ENCODE results near the gene PCBD1. TPM values are rescaled to one million over a fixed set of nuclear protein-coding genes. Genes with fewer than 3 reads are reported as not detected.

Gene PCBD1
- total RNA-seq, 1 donor from 2014 or later, result 54.6 TPM

DNA sequence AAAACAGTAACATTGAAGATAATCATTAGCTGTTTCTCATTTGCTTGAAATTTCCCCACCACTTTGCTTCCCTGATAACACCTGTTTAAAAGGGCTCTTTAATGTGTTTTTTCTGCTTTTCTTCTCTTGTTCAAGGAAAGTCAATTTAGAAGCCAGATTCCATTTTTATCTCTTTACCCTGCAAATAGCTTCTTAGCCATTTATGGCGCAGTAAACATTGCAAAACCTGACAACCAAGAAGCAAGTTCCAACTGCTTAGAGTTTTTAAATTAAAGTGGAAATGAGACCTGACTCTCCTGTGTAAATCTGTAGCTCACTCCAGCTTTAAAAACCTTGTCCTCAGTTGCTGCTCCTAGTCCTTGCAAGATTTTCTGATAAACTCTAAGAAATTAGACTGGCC is 42.5 kb downstream of the PCBD1 start:
- peaks cover 14% of the 10 kb centered on the region for H3K4me1 ChIP-seq (ENCODE audit: insufficient read depth, low read length)
- Mint-ChIP-seq H3K36me3 (ENCODE audit: low read depth, unreplicated experiment) (peaks cover 31% of the 10 kb centered on the region), H3K27ac (ENCODE audit: unreplicated experiment) (no peak overlapping the region), H3K4me3 (ENCODE audit: unreplicated experiment) (peak overlapping the region; percentile 28), H3K9me3 (ENCODE audit: unreplicated experiment) (no peaks in the 10 kb centered on the region), H3K4me1 (ENCODE audit: low read depth, unreplicated experiment) (peaks cover 38% of the 10 kb centered on the region), H3K27me3 (ENCODE audit: low read depth, unreplicated experiment) (no peaks in the 10 kb centered on the region)
- FAIRE-seq (no peak), DNase-seq (ENCODE audit: low read depth) (no peak)
- peaks cover 38% of the 10 kb centered on the region for H3K79me2 ChIP-seq (ENCODE audit: insufficient read depth, low read length)
- no peaks in the 10 kb centered on the region for H3K9me3 ChIP-seq (ENCODE audit: insufficient read depth, low read depth, low read length)
- no peak overlapping the region for H2AFZ ChIP-seq (ENCODE audit: low read depth, low read length)
- no peak for TF ChIP-seq EZH2 (IDR thresholded peaks at IDR 0.05; ENCODE audit: insufficient read depth, low read length)
- TF ChIP-seq, protein P1, sequence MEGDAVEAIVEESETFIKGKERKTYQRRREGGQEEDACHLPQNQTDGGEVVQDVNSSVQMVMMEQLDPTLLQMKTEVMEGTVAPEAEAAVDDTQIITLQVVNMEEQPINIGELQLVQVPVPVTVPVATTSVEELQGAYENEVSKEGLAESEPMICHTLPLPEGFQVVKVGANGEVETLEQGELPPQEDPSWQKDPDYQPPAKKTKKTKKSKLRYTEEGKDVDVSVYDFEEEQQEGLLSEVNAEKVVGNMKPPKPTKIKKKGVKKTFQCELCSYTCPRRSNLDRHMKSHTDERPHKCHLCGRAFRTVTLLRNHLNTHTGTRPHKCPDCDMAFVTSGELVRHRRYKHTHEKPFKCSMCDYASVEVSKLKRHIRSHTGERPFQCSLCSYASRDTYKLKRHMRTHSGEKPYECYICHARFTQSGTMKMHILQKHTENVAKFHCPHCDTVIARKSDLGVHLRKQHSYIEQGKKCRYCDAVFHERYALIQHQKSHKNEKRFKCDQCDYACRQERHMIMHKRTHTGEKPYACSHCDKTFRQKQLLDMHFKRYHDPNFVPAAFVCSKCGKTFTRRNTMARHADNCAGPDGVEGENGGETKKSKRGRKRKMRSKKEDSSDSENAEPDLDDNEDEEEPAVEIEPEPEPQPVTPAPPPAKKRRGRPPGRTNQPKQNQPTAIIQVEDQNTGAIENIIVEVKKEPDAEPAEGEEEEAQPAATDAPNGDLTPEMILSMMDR (IDR thresholded peaks at IDR 0.05; ENCODE audit: insufficient read depth, low read depth, low read length), result no peak
- H3K4me3 ChIP-seq (ENCODE audit: insufficient read depth, low read depth, low read length), result no peak overlapping the region
- no peak overlapping the region for H3K4me2 ChIP-seq (ENCODE audit: low read length)
- H4K20me1 ChIP-seq (ENCODE audit: insufficient read depth, low read length), result peaks cover 6% of the 10 kb centered on the region
- H3K27me3 ChIP-seq (ENCODE audit: insufficient read depth, low read length), result no peaks in the 10 kb centered on the region
- H3K9ac ChIP-seq (ENCODE audit: low read length), result no peak overlapping the region
- H3K36me3 ChIP-seq (ENCODE audit: insufficient read depth, low read length), result peaks cover 14% of the 10 kb centered on the region
- no peak overlapping the region for H3K27ac ChIP-seq (ENCODE audit: low read depth, low read length)

DNA sequence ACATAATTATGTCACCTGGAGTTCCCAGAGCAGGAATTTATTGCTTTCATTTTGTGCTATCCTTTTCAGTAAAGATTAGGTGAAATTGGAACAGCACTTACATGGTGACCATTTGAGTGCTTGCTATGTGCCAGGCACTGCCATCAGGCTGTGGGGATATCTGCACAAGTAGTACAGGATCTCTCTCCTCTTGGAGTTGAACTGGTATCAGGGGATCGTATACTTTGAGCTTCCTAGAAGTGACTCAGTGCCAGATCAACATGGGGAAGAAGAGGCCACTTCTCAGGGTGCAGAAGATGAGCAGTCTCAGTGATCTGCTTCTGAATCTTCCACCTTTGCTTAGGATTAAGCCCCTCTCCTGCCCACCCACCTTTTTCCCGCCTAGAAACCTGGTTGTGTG is 43.1 kb downstream of the PCBD1 start:
- DNase-seq (ENCODE audit: low read depth) (no peak), FAIRE-seq (no peak)
- peaks cover 13% of the 10 kb centered on the region for H3K4me1 ChIP-seq (ENCODE audit: insufficient read depth, low read length)
- TF ChIP-seq EZH2 (IDR thresholded peaks at IDR 0.05; ENCODE audit: insufficient read depth, low read length), result no peak
- TF ChIP-seq, protein P1 (IDR thresholded peaks at IDR 0.05; ENCODE audit: insufficient read depth, low read depth, low read length), result no peak
- no peak overlapping the region for H3K4me3 ChIP-seq (ENCODE audit: insufficient read depth, low read depth, low read length)
- Mint-ChIP-seq H3K27ac (ENCODE audit: unreplicated experiment) (no peak overlapping the region), H3K4me3 (ENCODE audit: unreplicated experiment) (no peak overlapping the region), H3K9me3 (ENCODE audit: unreplicated experiment) (no peaks in the 10 kb centered on the region), H3K36me3 (ENCODE audit: low read depth, unreplicated experiment) (peaks cover 30% of the 10 kb centered on the region), H3K4me1 (ENCODE audit: low read depth, unreplicated experiment) (peaks cover 33% of the 10 kb centered on the region), H3K27me3 (ENCODE audit: low read depth, unreplicated experiment) (no peaks in the 10 kb centered on the region)
- H3K79me2 ChIP-seq (ENCODE audit: insufficient read depth, low read length), result peaks cover 43% of the 10 kb centered on the region
- H3K27me3 ChIP-seq (ENCODE audit: insufficient read depth, low read length), result no peaks in the 10 kb centered on the region
- peaks cover 10% of the 10 kb centered on the region for H4K20me1 ChIP-seq (ENCODE audit: insufficient read depth, low read length)
- peaks cover 14% of the 10 kb centered on the region for H3K36me3 ChIP-seq (ENCODE audit: insufficient read depth, low read length)
- H2AFZ ChIP-seq (ENCODE audit: low read depth, low read length), result no peak overlapping the region
- H3K4me2 ChIP-seq (ENCODE audit: low read length), result no peak overlapping the region
- H3K9me3 ChIP-seq (ENCODE audit: insufficient read depth, low read depth, low read length), result no peaks in the 10 kb centered on the region
- H3K27ac ChIP-seq (ENCODE audit: low read depth, low read length), result no peak overlapping the region
- no peak overlapping the region for H3K9ac ChIP-seq (ENCODE audit: low read length)

DNA sequence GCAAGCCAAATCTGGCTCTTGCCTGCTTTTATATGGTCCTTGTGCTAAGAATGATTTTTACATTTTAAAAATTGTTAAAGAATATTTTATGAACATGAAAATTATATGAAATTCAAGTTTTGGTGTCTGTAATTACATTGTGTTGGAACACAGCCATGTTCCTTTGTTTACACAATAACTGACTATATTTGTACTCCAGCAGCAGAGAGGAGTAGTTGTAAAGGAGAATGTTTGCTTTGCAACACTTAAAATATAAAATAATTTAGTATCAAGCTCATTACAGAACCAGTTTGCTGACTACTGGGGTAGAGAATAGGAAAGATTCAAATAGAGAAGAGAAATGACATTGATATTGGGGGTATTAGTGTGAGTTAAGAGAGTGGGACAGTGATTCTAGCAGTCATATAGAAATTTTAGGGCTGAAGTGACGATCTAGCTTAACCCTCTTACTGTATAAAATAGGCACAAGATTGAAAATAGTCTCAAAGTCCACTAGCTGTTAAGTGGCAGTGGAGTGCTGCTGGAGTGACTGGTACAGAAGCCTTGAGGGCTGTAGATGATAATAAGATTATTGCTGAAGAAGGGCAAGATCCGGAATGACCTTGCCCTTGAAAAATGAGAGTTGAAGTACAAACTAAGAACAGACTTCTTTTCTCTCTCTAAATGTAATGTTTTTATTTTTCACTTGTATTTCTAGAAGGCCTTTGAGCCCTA is 44.4 kb downstream of the PCBD1 start:
- Histone ChIP-seq H3K79me2 (ENCODE audit: insufficient read depth, low read length) (peaks cover 55% of the 10 kb centered on the region), H3K27me3 (ENCODE audit: insufficient read depth, low read length) (no peaks in the 10 kb centered on the region), H3K4me2 (ENCODE audit: low read length) (no peak overlapping the region), H3K9ac (ENCODE audit: low read length) (no peak overlapping the region), H3K36me3 (ENCODE audit: insufficient read depth, low read length) (peaks cover 14% of the 10 kb centered on the region), H4K20me1 (ENCODE audit: insufficient read depth, low read length) (peaks cover 15% of the 10 kb centered on the region), H2AFZ (ENCODE audit: low read depth, low read length) (no peak overlapping the region), H3K9me3 (ENCODE audit: insufficient read depth, low read depth, low read length) (no peaks in the 10 kb centered on the region), H3K4me3 (ENCODE audit: insufficient read depth, low read depth, low read length) (no peak overlapping the region), H3K27ac (ENCODE audit: low read depth, low read length) (no peak overlapping the region), H3K4me1 (ENCODE audit: insufficient read depth, low read length) (no peaks in the 10 kb centered on the region)
- H3K27me3 Mint-ChIP-seq (ENCODE audit: low read depth, unreplicated experiment), result no peaks in the 10 kb centered on the region
- H3K4me3 Mint-ChIP-seq (ENCODE audit: unreplicated experiment), result no peak overlapping the region
- FAIRE-seq (no peak), DNase-seq (ENCODE audit: low read depth) (no peak)
- H3K4me1 Mint-ChIP-seq (ENCODE audit: low read depth, unreplicated experiment), result peaks cover 21% of the 10 kb centered on the region
- peaks cover 35% of the 10 kb centered on the region for H3K36me3 Mint-ChIP-seq (ENCODE audit: low read depth, unreplicated experiment)
- no peak for TF ChIP-seq EZH2 (IDR thresholded peaks at IDR 0.05; ENCODE audit: insufficient read depth, low read length)
- TF ChIP-seq, protein P1 (IDR thresholded peaks at IDR 0.05; ENCODE audit: insufficient read depth, low read depth, low read length), result no peak
- no peak overlapping the region for H3K27ac Mint-ChIP-seq (ENCODE audit: unreplicated experiment)
- no peaks in the 10 kb centered on the region for H3K9me3 Mint-ChIP-seq (ENCODE audit: unreplicated experiment)
